GM18507 (cell line): ENCODE measurements around the gene GNB1L.

Experiments
- DNase-seq: peaks from one replicate; pipeline ENCODE4 v3.0.0; 2011; ENCODE audit warnings: low read depth; ENCODE audit not compliant: insufficient read length; ENCODE audit errors: extremely low spot score
- FAIRE-seq: peaks from 2 replicates; lab custom pipeline; 2011; peaks lifted over from hg19 to GRCh38; lab: Jason Lieb, UNC

Gene GNB1L, protein sequence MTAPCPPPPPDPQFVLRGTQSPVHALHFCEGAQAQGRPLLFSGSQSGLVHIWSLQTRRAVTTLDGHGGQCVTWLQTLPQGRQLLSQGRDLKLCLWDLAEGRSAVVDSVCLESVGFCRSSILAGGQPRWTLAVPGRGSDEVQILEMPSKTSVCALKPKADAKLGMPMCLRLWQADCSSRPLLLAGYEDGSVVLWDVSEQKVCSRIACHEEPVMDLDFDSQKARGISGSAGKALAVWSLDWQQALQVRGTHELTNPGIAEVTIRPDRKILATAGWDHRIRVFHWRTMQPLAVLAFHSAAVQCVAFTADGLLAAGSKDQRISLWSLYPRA

GRCh38 chr22:19854778-19855503 is at the start of gene GNB1L, which contains the start of gene RTL10:
GNB1L (minus strand) TSS chr22:19854874; CDS start chr22:19821355, 33,519 bp downstream.
RTL10 (minus strand) TSS chr22:19854874; CDS start chr22:19852261, 2,613 bp downstream.
- DNase-seq = peak; percentile 97
- FAIRE-seq = peak; percentile 96

DNA sequence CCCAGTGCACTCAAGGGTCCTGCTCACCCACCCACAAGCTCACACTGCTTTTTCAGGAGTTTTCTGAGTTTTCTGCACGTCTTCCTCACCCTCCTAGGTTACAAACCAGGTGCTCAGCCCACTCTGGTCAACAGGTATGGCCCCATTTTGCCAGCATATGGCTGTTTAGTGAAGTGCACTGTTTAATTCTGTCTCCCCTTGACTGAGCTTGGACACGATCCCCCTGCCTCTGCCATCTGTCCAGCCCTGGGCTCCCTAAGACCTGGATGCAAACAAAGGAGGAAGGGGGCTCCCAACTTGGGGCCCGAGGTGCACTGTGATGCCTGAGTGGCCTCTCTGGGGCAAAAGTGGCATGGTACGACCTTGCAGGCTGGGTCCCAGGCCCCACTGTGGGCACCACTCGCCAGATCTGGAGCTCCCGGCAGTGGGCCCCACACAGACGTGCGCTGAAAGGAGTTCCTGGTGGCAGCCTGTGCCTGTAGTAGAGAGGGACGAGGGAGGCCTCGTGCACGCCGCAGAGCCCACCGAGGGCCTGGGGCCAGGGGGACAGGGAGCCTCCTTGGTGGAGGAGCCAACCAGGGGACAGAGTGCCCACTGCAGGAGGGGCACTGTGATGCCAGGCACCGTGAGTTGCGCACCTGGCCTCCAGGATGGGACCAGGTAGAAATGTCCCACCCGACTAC is 49.6 kb upstream of the GNB1L start:
- FAIRE-seq (no peak), DNase-seq (no peak)

DNA sequence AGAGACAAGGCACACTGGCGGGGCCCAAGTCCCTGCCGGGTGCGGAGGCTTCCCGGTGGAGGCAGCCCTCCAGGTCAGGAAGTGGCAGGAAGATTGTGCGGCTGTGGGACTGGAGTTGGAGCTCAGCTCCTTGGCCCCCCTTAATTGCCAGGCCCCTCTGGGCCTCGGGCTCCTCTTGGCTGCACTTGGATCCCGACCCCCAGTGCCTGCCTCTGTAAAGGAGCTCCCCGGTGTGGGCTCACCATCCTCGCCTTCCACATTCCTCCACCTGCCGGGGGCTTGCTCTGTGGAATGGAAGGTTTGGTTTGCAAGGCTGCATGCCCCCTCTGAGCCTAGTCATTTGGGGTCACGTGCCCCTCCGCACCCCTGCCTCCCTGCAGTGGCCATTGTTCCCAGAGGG is 48.8 kb upstream of the GNB1L start:
- DNase-seq = no peak
- FAIRE-seq = no peak

- DNase-seq = no peak
- no peak for FAIRE-seq
Measured at GRCh38 chr22:19903031-19903430, 48.4 kb upstream of the GNB1L start.

DNA sequence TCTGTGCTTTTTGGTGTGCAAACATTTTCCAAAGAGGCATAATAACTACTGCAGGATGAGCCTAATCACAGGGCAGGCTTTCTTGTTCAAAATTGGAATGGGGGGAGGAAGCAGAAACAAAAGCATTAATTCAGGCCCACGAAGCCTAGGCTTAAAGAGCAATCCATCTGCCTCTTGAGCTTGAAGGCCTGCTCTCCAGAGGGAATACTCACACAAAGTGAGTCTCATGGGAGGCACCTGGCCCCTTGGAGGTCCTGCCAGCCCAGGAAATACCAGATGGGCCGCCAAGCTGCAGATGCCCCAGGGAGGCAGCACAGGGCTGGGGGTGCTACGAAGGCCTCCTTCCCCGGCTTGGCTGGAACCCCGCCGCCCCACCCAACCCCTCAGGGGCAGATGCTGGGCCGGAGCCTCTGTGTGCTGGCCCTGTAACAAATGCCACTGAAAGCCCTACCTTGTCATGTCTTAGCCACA is 47.6 kb upstream of the GNB1L start:
- FAIRE-seq (no peak), DNase-seq (no peak)

DNA sequence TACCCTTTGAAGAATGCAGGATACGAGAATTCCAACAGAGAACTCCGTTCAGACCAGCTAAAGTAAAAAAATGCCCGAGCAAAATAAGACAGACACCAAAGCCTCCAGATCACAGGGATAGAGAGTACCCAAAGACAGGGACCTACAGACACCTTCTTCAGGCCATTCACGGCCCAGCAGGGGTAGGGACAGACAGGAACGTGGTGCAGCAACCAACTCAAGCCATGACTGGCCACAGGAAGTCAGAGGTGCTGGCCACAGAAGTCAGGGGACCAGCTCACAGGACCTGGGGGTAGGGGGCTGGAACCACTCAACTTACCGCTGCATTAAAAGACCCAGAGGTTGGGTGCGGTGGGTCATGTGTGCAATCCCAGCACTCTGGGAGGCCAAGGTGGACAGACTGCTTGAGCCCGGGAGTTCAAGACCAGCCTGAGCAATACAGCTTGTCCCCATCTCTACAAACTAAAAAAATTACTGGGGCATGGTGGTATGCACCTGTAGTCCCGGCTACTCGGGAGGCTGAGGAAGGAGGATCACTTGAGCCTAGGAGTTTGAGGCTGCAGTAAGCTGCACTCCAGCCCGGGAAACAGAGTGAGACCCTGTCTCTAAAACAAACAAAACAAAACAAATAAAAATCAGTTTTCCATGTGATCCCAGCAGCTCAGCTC is 47.0 kb upstream of the GNB1L start:
- DNase-seq (no peak), FAIRE-seq (no peak)

- DNase-seq (no peak), FAIRE-seq (no peak)
Measured at GRCh38 chr22:19900707-19901436, 46.2 kb upstream of the GNB1L start.

DNA sequence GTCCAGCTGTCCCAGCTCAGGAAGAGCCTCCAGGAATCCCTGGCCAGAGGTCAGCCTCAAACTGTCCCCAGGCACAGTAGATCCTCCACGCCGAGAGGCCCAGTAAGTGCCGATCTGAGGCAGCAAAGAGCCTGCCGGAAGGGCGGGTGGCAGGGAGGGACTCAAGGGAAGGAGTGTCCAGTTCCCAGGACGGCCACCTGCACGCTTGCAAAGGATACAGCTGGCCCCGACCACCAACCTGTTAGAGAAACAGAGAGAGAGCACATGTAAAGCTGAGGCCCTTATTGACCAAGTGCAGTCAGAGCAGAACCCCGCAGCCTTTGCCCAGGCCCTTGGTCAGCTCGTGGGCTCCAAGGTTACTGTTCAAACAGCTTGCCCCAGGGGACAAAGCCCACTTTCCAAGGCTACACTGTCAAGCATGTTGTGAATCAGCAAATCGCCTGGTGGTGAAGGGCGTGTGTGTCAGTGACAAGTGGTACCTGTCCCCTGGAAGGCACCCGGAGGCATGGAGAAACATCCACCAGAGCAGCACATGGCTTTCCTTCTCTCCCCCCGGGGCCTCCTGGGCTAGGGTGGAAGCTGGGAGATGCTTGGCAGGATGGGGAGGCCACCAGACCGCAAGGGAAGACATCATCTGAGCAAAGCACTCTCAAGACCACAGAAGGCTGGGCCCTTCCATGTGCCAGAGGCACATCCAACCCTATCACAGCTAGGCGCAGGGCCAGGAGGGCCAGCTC is 44.3 kb upstream of the GNB1L start:
- no peak for DNase-seq
- no peak for FAIRE-seq

- FAIRE-seq = no peak
- no peak for DNase-seq
Measured at GRCh38 chr22:19898145-19898544, 43.5 kb upstream of the GNB1L start.

- no peak for DNase-seq
- FAIRE-seq = no peak
Measured at GRCh38 chr22:19897726-19898125, 43.1 kb upstream of the GNB1L start.

- no peak for FAIRE-seq
- DNase-seq = no peak
Measured at GRCh38 chr22:19896665-19897355, 42.1 kb upstream of the GNB1L start.

GRCh38 chr22:19895160-19895849 is 40.6 kb upstream of the GNB1L start:
- DNase-seq (no peak), FAIRE-seq (no peak)

- DNase-seq = no peak
- FAIRE-seq = no peak
Measured at GRCh38 chr22:19893363-19893762, 38.7 kb upstream of the GNB1L start.

DNA sequence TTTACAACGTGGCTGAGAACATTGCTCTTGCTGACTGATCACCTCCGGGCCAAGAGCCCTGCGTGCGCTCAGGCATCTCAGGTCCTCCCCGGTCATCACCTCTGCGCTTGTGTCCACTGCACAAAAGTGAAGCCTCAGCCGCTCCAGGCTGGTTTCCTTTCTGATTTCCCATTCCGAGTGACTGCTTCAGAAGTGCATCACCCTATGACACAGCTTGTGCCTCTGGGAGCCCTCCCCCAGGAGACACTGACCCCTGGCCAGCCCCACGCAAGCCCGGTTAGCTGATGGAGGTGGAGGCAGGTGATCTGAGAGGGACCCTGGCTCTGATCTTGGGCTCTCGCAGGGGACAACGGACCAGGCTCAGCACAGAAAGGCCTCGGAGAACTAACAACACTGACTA is 38.3 kb upstream of the GNB1L start:
- FAIRE-seq (no peak), DNase-seq (no peak)

DNA sequence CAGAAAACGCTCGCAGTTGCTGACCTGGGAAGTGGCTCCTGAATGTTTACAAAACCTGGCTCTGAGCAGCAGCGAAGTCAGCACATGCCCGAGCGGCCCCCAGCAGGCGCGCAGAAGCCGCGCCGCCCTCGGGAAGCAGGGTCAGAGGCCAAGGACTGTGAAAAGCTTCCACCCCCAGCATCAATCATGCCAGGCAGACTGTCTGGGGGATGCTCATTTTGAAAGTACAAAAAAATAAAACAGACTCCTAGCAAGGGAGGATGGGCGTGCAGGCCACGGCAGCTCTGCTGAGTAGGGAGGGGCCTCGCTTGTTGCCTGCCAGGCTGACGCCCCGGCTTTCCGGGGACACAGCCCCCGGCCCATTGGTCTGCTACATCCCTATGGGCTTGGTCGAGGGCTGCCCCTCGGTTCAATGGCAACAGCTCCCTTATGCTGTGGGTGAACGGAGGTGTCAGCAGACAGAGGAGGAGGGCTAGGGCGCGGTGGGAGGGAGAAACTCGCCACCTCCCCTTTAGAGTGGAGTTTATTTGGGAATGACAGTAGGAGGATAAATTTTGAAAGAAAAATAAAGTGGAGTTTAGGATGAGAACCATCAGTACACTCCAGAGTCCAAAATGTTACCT is 37.7 kb upstream of the GNB1L start:
- DNase-seq (no peak), FAIRE-seq (no peak)

DNA sequence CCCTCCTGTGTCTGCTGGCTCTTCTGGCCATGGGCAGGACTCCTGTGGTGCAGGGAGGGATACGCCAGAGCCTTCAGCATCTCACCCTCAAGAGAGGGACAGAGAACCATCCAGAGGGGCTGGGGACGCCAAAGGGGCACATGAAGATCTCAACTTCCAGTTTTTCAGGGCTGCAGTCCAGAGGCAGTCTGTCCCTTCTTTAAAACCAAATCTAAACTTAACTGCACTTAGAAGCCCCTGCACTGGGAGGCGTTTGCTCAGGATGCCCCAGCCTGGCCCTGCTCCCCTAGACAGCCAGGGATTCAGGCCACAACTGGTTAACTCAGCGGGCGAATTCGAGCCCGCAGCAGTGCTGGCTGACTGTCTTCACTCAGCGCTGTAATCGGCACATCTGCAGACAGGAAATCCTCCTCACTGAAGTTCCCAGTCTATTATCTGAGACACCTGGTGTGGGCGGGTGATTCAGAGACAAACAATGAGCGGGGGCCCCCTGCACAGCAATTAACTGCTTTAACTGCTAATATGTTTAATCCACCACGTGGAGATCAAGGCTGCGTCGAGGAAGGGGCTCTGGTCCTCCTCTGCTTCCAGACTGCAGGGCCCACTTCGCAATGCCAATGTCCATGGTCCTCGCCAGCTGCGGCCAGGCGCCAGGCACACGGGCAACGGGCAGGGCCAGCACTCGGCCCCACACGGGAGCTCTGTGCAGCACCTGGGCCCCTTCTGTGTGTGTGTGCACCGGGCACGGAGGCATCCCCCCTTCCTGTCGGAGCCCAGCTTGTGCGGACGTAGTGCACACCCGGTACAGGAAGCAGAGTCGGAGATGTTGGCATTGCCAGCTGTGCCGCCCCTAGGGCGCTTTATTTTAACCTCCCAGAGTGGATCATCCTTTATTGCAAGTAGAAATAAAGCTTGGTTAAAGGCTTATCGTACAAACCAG is 36.9 kb upstream of the GNB1L start:
- FAIRE-seq = peak; percentile 73

More for the DNA sequence above, 36.9 kb upstream of the GNB1L start:
- peak; percentile 63 for DNase-seq
